ENCODE measurements around the gene LDLRAD1. TPM values are rescaled to one million over a fixed set of nuclear protein-coding genes. Genes with fewer than 3 reads are reported as not detected.

Gene LDLRAD1
- polyA plus RNA-seq, 1 experiment, result not detected

DNA sequence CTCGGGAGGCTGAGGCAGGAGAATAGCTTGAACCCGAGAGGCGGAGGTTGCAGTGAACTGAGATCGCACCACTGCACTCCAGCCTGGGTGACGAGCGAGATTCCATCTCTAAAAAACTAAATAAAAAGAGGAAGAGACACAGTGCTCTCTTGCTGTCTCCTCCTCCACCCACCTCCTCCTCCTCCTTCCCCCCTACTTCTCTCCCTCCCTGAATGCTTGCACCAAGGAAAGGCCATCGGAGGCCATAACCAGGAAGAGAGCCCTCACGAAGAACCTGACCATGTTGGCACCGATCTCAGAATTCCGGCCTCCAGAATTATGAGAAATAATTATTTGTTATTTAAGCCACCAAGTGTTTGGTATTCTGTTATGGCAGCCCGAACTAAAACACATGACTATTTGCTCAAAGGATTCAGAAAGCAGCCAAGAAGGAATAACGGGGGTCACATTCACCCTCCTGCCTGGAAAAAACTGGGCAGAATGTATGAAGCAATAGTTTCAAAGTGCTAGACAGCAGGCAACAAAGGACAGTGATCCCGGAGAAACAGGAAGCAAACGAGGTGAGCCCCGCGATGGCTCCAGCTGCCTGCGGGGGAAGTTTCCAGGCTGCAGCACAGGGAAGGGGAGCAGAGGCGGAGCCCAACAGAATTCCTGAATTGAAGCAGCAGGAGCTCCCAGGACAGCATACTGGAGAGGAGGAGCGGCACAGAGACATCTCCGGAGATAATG lies 35.8 kb downstream of the LDLRAD1 start:
- TF ChIP-seq, protein P1, sequence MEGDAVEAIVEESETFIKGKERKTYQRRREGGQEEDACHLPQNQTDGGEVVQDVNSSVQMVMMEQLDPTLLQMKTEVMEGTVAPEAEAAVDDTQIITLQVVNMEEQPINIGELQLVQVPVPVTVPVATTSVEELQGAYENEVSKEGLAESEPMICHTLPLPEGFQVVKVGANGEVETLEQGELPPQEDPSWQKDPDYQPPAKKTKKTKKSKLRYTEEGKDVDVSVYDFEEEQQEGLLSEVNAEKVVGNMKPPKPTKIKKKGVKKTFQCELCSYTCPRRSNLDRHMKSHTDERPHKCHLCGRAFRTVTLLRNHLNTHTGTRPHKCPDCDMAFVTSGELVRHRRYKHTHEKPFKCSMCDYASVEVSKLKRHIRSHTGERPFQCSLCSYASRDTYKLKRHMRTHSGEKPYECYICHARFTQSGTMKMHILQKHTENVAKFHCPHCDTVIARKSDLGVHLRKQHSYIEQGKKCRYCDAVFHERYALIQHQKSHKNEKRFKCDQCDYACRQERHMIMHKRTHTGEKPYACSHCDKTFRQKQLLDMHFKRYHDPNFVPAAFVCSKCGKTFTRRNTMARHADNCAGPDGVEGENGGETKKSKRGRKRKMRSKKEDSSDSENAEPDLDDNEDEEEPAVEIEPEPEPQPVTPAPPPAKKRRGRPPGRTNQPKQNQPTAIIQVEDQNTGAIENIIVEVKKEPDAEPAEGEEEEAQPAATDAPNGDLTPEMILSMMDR (IDR thresholded peaks at IDR 0.05; ENCODE audit: low read depth, low read length), result no peak
- ChIA-PET POLR2A (interaction anchor here (0.6 to 1.0 kb wide), 2 partner anchors 37 to 323 kb away, joined by 3 to 4 read pairs; partner anchors contain the start of gene IFT25), CTCF (interaction anchor here (0.6 to 1.0 kb wide), 5 partner anchors 9 to 150 kb away, joined by 3 to 5 read pairs (median 4); no protein-coding TSS in a partner anchor)
- Histone ChIP-seq H3K27ac (ENCODE audit: low read depth, low read length) (peak overlapping the region; percentile 61), H3K27me3 (ENCODE audit: control insufficient read depth, insufficient read depth, low read length) (no peaks in the 10 kb centered on the region), H3K9me3 (ENCODE audit: control insufficient read depth, insufficient read depth, low read length) (no peaks in the 10 kb centered on the region), H3K4me3 (ENCODE audit: low read depth, low read length) (peak overlapping the region; percentile 47)
- peak; percentile 10 for DNase-seq (ENCODE audit: low read depth, low spot score)

DNA sequence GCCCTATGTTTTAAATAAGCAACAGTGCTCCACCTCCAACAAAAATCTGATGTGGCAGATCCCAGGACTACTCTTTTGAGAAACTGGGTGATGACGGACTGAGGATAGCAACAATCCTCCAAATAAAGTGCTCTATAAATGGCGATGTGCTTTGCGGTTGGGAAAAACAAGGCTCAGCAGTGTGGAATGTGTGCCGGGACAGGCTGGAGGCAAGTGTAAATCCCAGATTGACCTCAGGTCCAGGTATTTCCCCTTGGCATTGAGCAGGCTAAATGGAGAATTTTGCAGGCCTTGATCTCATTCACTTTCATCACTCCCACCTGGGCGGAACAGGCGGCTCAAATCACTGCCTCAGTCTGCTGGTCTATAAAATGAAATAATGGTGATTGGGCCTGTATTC lies 36.8 kb downstream of the LDLRAD1 start:
- CTCF ChIA-PET, result interaction anchor here (0.6 kb wide), 1 partner anchor 511 kb away, joined by 4 read pairs; no protein-coding TSS in a partner anchor
- DNase-seq (ENCODE audit: low read depth, low spot score), result no peak
- POLR2A ChIA-PET, result no interaction called here

DNA sequence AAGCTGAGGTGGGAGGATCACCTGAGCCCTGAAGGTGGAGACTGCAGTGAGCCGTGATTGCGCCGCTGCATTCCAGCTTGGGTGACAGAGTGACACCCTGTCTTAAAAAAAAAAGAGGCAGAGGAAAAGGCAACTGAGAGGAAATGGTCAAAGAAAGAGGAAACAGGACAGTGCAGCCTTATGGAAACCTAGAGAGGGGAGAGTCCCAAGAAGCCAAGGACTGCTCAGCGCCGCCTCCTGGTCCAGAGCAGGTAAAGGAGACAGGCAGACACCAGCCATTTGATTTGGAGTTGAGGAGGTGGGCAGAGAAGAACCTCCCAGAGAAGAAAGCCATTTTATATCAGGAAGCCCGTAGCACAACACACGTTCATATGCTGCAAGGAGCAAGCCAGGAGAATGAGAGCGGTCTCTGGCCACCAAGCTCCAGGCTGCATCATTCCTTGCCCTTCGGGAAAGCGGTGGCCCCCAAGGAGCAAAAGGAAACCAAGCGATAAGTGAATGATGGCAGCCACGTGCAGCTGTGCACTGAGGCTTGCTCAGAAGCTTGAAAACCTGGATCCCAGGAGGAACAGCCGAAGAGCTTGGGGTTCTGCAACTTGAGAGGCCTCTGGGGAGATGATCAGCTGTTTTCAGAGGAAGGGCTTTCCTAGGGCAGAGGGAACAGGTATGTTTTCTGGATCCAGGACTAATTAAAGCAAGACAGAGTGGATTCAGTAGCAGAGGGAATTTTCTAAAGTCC lies 38.1 kb downstream of the LDLRAD1 start:
- CTCF ChIA-PET, result no interaction called here
- Histone ChIP-seq H3K27me3 (ENCODE audit: control insufficient read depth, insufficient read depth, low read length) (no peaks in the 10 kb centered on the region), H3K27ac (ENCODE audit: low read depth, low read length) (no peak overlapping the region), H3K9me3 (ENCODE audit: control insufficient read depth, insufficient read depth, low read length) (no peaks in the 10 kb centered on the region), H3K4me3 (ENCODE audit: low read depth, low read length) (no peak overlapping the region)
- TF ChIP-seq, protein P1 (IDR thresholded peaks at IDR 0.05; ENCODE audit: low read depth, low read length), result no peak
- POLR2A ChIA-PET, result no interaction called here
- DNase-seq (ENCODE audit: low read depth, low spot score), result no peak

More for the DNA sequence above, 36.8 kb downstream of the LDLRAD1 start:
- H3K27ac ChIP-seq (ENCODE audit: low read depth, low read length), result no peak overlapping the region
- no peak overlapping the region for H3K4me3 ChIP-seq (ENCODE audit: low read depth, low read length)
- no peaks in the 10 kb centered on the region for H3K9me3 ChIP-seq (ENCODE audit: control insufficient read depth, insufficient read depth, low read length)
- no peaks in the 10 kb centered on the region for H3K27me3 ChIP-seq (ENCODE audit: control insufficient read depth, insufficient read depth, low read length)
- TF ChIP-seq, protein P1 (IDR thresholded peaks at IDR 0.05; ENCODE audit: low read depth, low read length), result no peak

DNA sequence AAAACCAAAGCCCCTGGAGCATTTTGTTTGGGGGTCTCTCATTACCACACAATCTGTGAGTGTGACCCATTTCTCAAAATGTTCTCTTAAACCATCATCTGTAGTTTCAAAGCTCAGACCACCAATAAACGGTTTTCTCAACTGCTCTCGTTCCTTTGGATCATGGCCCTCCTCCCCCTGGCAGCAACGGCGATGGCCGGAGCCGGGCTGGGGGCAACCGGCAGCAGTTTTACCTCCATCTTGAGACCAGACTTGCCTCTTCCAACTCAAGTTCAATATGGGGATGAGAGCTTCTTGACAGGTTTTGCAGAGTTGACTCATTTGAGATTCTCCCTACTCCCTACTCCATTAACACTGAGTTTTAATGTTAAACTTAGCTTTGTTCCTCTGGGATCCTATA lies 42.1 kb downstream of the LDLRAD1 start:
- DNase-seq (ENCODE audit: low read depth, low spot score), result no peak
- ChIA-PET POLR2A (interaction anchor here (1.1 kb wide), 1 partner anchor 77 kb away, joined by 4 read pairs; the partner anchor contains the start of gene TMEM59), CTCF (no interaction called here)
- H3K4me3 ChIP-seq (ENCODE audit: low read depth, low read length), result no peak overlapping the region
- TF ChIP-seq, protein P1 (IDR thresholded peaks at IDR 0.05; ENCODE audit: low read depth, low read length), result no peak
- no peaks in the 10 kb centered on the region for H3K27me3 ChIP-seq (ENCODE audit: control insufficient read depth, insufficient read depth, low read length)
- H3K27ac ChIP-seq (ENCODE audit: low read depth, low read length), result no peak overlapping the region
- H3K9me3 ChIP-seq (ENCODE audit: control insufficient read depth, insufficient read depth, low read length), result no peaks in the 10 kb centered on the region
